ENCODE measurements around the gene STAB2. TPM values are rescaled to one million over a fixed set of nuclear protein-coding genes. Genes with fewer than 3 reads are reported as not detected.

STAB2 gene
- total and polyA plus RNA-seq, 2 of the 8 experiments (the other 6 are each of a cell fraction or from before 2014, with no cell fraction given): not detected

DNA sequence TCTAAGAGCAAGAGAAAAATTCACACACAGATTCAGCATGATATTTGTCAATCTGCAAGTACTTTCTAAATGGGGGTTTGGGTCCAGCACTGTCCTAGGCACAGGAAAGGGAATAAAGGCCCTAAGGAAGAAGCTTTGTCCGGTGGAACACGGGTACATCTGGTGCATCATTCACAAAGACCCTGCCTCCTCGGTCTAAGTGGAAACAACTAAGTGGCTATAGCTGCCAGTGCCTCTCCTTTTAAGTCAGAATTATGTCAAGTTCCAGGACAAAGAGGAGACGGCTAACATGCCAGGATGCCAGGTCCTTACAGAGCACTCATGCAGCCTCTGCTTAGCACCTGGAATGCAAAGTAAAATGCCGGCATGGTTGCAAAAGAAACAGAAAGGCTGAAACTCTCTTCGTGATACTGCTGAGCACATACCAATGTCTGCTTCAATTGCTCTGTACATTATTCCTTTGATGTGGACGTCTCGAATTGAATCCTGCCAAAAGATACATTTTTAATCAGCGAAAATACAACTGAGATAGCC lies 206.5 kb downstream of the STAB2 start (continued):
- TF ChIP-seq, protein P1, sequence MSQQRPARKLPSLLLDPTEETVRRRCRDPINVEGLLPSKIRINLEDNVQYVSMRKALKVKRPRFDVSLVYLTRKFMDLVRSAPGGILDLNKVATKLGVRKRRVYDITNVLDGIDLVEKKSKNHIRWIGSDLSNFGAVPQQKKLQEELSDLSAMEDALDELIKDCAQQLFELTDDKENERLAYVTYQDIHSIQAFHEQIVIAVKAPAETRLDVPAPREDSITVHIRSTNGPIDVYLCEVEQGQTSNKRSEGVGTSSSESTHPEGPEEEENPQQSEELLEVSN (IDR thresholded peaks at IDR 0.05): no peak
- TF ChIP-seq YY1 (IDR thresholded peaks at IDR 0.05; ENCODE audit: low read depth, low read length) (no peak), ASH2L (IDR thresholded peaks at IDR 0.05; ENCODE audit: low read length) (no peak), PHF8 (conservative IDR thresholded peaks at IDR 0.05; ENCODE audit: low read depth, low read length) (no peak), SAP30 (IDR thresholded peaks at IDR 0.05; ENCODE audit: insufficient read depth, insufficient replicate concordance, low read length) (no peak), CBX8 (IDR thresholded peaks at IDR 0.05; ENCODE audit: borderline replicate concordance, low read depth, low read length) (no peak), SRF (IDR thresholded peaks at IDR 0.05; ENCODE audit: low read depth, low read length) (no peak)
